ENCODE results near the gene C19orf67.

GRCh38 chr19:14102756-14103155 lies 17.2 kb upstream of the C19orf67 start:
- no peak for TF ChIP-seq POLR2A (IDR thresholded peaks at IDR 0.05)
- TF ChIP-seq CTCF (IDR thresholded peaks at IDR 0.05), result no peak
